ENCODE results near the gene JAKMIP1. TPM values are rescaled to one million over a fixed set of nuclear protein-coding genes. Genes with fewer than 3 reads are reported as not detected.

Gene JAKMIP1
- total RNA-seq, 1 donor from 2014 or later: 0.64 TPM

GRCh38 chr4:6020613-6021012 is 179.7 kb downstream of the JAKMIP1 start:
- Histone ChIP-seq H3K27ac (no peak overlapping the region), H3K27me3 (peaks cover 28% of the 10 kb centered on the region), H3K4me3 (no peak overlapping the region), H3K4me1 (no peaks in the 10 kb centered on the region), H3K9me3 (no peaks in the 10 kb centered on the region), H3K36me3 (no peaks in the 10 kb centered on the region)
- intact Hi-C loops (cut with DNase I): no loop called here
- no peak for TF ChIP-seq CTCF (IDR thresholded peaks at IDR 0.05)
- ATAC-seq (no peak), DNase-seq (no peak)

- ATAC-seq (peak; percentile 64), DNase-seq (no peak)
- TF ChIP-seq CTCF (IDR thresholded peaks at IDR 0.05): peak; percentile 88
- Histone ChIP-seq H3K36me3 (no peaks in the 10 kb centered on the region), H3K4me3 (no peak overlapping the region), H3K4me1 (no peaks in the 10 kb centered on the region), H3K27ac (no peak overlapping the region), H3K27me3 (peaks cover 28% of the 10 kb centered on the region), H3K9me3 (no peaks in the 10 kb centered on the region)
- intact Hi-C loops (cut with DNase I): no loop called here
These were observed 180.8 kb downstream of the JAKMIP1 start for GRCh38 chr4:6019316-6020263.

- ATAC-seq (no peak), DNase-seq (no peak)
- Histone ChIP-seq H3K27me3 (peaks cover 28% of the 10 kb centered on the region), H3K4me1 (no peaks in the 10 kb centered on the region), H3K27ac (no peak within 1 kb of the TSS), H3K4me3 (no peak within 1 kb of the TSS), H3K9me3 (no peaks in the 10 kb centered on the region), H3K36me3 (no peaks in the 10 kb centered on the region)
- intact Hi-C loops (cut with DNase I): no loop called here
- no peak for TF ChIP-seq CTCF (IDR thresholded peaks at IDR 0.05)
These were observed 182.0 kb downstream of the JAKMIP1 start, which contains the start of gene C4orf50 for GRCh38 chr4:6018331-6018730. TSS of gene C4orf50 (minus strand) at chr4:6018431.

GRCh38 chr4:6017800-6018199 is 182.5 kb downstream of the JAKMIP1 start:
- no peak for ATAC-seq
- no peak for TF ChIP-seq CTCF (IDR thresholded peaks at IDR 0.05)
- Histone ChIP-seq H3K9me3 (no peaks in the 10 kb centered on the region), H3K36me3 (no peaks in the 10 kb centered on the region), H3K27ac (no peak overlapping the region), H3K27me3 (peaks cover 28% of the 10 kb centered on the region), H3K4me1 (no peaks in the 10 kb centered on the region), H3K4me3 (no peak overlapping the region)
- no peak for DNase-seq
- intact Hi-C loops (cut with DNase I): no loop called here

- no peak overlapping the region for H3K27ac ChIP-seq
- no peak overlapping the region for H3K4me3 ChIP-seq
- intact Hi-C loops (cut with DNase I): no loop called here
- H3K27me3 ChIP-seq: peaks cover 31% of the 10 kb centered on the region
- H3K9me3 ChIP-seq: no peaks in the 10 kb centered on the region
- no peak for ATAC-seq
- no peaks in the 10 kb centered on the region for H3K4me1 ChIP-seq
- H3K36me3 ChIP-seq: no peaks in the 10 kb centered on the region
- no peak for TF ChIP-seq CTCF (IDR thresholded peaks at IDR 0.05)
- DNase-seq: no peak
These were observed 183.3 kb downstream of the JAKMIP1 start for GRCh38 chr4:6017030-6017429.
